ENCODE data around the gene ITGA3.

Gene ITGA3

GRCh38 chr17:50091918-50092285 lies 36.0 kb downstream of the ITGA3 start:
- DNase-seq (ENCODE audit: low read depth, low spot score): no peak

DNA sequence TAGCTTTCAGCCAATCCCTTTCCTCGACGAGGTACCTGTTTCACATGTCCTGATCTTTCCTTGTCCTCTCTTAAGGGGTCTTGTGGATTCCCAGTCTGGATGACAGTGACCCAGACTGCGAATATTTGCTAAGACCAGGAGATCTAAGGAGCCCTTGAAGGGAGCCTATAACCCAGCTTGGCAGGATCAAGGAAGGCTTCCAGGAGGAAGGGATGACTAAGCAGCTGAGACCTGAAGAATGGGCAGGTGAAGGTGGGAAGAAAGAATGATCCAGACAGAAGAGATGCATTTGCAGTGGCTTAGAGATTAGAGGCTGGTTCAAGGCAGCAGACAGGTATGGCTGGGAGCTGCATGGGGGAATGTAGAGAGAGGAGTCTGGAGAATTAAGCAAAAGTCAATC lies 37.3 kb downstream of the ITGA3 start:
- DNase-seq (ENCODE audit: low read depth, low spot score): no peak

GRCh38 chr17:50093807-50094206 lies 37.9 kb downstream of the ITGA3 start:
- DNase-seq (ENCODE audit: low read depth, low spot score): no peak

- DNase-seq (ENCODE audit: low read depth, low spot score): peak; percentile 82
Observed at GRCh38 chr17:50094243-50094752, 38.4 kb downstream of the ITGA3 start.

DNA sequence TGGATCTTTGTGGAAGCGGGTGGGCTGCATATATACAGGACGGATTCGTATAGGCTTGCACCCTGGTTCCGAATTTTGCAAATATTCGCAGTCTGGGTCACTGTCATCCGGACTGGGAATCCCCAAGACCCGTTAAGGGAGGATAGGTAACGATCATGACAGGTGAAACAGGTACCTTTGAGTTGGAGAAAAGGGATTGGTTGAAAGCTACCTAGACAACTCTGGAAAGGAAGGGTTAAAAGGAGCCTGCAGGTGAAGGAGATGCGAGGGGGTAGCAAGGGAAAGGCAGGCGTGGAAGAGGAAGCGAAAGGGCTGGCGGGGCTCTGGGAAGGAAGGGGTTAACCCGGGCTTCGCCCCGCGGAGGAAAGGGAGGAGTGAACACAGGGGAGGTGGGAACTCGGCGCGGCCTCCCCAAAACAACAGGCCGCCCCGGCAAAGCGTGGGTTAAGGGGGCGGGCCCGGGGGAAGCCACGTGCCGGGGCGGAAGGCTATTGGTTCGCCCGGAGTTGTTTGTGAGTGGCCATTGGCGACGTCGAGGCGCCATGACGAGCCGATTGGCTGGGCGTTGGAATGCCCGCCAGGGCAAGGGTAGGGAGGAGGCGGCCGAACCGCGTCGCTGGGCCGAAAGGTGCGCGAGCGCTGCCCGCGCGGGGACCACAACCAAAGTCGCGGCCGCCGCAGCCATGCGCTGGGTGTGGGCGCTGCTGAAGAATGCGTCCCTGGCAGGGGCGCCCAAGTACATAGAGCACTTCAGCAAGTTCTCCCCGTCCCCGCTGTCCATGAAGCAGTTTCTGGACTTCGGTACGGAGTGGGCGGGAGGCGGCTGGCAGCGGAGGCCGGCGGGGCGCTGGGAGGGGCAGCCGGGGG lies 39.1 kb downstream of the ITGA3 start, which contains the start of gene PDK2:
TSS of gene PDK2 (plus strand) at position 599 of the 867 bp plus-strand sequence. CDS start at position 684, 85 bp downstream.
- DNase-seq (ENCODE audit: low read depth, low spot score): peak; percentile 93

GRCh38 chr17:50095626-50096037 lies 39.7 kb downstream of the ITGA3 start:
- no peak for DNase-seq (ENCODE audit: low read depth, low spot score)

DNA sequence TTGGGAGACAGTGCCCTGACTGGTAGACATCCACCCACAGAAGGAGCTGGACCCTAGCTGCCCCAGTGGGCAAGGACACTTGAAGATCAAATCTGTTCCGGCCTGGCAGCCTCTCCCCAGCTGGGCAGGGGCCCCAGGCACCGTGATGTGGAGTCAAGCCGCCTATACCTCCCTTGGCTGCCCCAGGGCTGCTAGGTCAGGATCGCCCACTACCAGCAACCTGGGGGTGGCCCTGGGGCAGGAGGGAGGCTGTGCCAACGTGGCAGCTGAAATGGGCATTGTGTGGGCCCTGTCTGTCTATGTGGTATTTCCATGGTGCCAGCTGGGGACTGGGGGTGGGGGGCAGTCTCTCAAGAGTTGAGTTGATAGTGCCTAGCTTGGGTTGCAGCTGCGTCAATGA lies 40.2 kb downstream of the ITGA3 start:
- no peak for DNase-seq (ENCODE audit: low read depth, low spot score)

DNA sequence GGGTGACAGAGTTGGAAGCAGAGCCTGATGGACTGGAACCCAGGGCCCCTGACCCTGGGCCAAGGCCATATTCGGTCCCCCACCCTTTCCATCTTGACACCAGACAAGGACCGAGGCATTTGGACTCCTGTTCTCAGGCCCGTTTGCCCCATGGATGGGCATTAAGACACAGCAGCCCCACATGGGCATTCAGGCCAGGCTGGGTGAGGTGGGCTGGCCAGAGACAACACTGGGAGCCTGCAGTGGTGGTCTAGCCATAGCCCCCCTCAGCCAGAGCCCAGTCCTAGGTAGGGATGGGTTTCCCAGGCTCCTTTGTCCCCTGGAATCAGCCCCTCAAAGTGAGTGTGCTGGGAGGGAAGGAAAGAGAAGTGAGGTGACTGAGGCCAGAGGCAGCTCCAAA lies 40.8 kb downstream of the ITGA3 start:
- no peak for DNase-seq (ENCODE audit: low read depth, low spot score)

DNA sequence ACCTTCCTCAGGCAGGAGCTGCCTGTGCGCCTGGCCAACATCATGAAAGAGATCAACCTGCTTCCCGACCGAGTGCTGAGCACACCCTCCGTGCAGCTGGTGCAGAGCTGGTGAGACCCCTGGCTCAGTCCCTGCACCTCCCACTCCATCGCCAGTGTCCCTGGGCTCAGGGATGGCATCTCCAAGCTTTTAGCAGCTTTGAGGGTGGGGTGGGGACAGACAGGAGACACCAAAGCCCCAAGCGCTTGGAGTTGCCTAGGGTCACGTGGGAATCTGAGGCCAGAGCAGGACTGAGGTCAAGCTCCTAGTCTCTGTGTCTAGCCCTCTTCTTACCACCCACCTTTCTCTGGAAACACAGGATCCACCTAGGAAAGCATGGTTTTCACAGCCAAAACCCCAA lies 41.5 kb downstream of the ITGA3 start:
- DNase-seq (ENCODE audit: low read depth, low spot score): no peak

GRCh38 chr17:50097926-50098325 lies 42.0 kb downstream of the ITGA3 start:
- no peak for DNase-seq (ENCODE audit: low read depth, low spot score)

DNA sequence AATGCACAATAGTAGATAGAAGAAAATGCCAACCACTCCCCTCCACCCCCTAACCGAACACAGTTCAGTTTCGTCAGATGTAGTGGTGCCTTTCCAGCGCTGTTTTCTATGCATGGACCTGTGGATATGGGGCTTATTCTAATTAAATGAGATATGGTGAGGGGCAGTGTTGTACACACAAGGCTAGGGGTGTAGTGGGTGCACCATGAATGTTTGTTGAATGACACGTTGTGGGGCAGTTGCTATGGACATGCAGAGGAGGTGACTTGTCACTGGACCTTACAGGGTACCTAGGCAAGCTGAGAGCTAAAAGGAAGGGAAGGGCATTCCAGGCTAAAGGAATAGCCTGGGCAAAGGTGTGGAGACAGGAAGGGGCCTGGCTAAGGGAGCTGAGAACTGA lies 42.7 kb downstream of the ITGA3 start:
- no peak for DNase-seq (ENCODE audit: low read depth, low spot score)

- no peak for DNase-seq (ENCODE audit: low read depth, low spot score)
Observed at GRCh38 chr17:50099003-50099402, 43.1 kb downstream of the ITGA3 start.

GRCh38 chr17:50100480-50100883 lies 44.6 kb downstream of the ITGA3 start:
- no peak for DNase-seq (ENCODE audit: low read depth, low spot score)

DNA sequence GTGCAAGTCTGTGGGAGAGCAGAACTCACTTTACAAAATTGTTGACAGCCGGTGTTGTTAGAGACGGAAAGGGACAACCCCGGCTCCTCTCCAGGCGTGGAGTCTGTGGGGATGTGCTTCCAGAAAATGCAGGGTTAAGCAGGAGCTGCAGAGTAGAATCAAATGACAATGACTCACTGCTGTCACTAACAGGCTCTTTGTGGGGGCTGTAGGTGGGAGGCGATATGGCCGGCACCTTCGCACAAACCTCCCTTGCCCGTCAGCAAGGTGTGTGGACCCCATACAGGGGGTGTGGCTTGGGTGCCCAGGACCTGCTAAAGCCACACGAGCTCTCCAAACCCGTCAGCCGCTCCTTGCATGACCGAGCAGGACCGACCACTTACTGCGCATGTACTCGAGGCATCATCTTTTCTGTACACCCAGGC lies 45.0 kb downstream of the ITGA3 start:
- DNase-seq (ENCODE audit: low read depth, low spot score): no peak

DNA sequence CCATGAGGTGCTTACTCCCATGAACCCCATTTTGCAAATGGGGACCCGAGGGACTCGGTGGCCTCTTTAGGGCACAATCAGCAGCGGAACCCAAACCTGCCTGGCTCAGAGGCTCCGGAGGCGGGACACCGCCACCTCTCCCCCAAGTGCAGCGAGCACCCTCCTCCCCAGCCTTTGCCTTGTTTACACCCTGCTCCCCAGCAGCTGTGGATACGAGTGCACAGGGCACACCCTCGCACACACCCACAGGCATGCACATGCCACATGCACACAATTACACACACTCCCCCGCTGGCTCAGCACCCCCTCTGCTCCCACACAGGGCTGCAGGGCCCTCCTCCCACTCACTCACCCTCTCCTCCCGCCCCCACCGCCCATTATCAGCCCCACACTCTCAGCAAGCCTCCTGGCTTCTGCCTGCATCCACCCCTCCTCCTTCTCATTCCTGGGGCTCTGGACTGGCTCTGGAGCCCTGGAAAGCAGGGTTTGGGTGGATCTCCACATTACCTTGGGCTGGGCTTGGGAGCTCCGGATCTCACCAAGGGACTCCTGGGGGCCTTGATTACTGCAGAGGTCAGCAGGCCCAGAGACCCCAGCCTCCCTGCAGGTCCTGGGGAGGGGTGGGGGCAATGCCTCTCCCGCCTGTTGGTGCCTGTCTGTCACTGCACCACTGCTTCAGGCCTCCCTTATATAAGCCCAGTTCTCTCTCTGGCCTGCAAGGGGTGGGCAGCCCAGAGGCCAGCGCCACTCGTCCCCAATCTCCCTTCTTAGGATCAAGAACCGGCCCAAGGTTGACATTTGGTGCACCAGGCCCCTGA lies 45.6 kb downstream of the ITGA3 start:
- no peak for DNase-seq (ENCODE audit: low read depth, low spot score)

- DNase-seq (ENCODE audit: low read depth, low spot score): no peak
Observed at GRCh38 chr17:50102164-50102991, 46.5 kb downstream of the ITGA3 start.

DNA sequence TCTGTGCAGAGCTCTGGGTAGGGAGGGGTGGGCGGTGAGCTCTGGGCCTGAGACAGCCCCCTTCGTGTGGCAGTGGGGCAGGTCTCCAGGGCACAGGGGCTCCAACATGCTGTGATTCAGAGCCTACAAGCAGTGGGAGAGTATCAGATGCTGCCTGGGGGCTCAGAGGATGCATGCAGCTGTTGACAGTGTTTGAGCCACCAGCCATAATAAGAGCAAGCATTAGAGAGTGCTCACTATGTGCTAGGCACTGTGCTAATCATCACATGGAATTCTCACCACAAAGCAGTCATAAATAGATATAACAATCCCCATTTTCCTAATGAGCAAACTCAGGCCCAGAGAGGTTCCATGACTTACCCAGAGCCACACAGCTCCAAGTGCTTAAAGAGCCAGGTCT lies 47.3 kb downstream of the ITGA3 start:
- DNase-seq (ENCODE audit: low read depth, low spot score): no peak

DNA sequence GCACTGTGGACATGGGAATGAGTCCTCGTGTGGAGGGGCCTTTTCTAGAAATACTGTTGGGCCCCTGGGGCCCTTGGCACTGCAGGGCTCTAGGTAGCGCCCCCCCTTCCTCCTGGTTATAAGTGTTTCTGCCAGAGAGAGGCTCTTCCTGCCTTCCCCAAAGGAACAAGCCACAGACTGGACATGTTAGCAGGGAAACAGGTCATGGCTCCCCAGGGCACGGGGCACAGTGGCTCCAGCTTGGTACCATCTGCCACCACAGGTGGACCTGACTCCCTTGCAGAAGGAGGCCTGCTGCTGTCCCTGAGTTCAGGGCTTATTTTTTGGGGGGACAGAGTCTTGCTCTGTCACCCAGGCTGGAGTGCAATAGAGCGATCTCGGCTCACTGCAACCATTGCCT lies 48.0 kb downstream of the ITGA3 start:
- DNase-seq (ENCODE audit: low read depth, low spot score): no peak

DNA sequence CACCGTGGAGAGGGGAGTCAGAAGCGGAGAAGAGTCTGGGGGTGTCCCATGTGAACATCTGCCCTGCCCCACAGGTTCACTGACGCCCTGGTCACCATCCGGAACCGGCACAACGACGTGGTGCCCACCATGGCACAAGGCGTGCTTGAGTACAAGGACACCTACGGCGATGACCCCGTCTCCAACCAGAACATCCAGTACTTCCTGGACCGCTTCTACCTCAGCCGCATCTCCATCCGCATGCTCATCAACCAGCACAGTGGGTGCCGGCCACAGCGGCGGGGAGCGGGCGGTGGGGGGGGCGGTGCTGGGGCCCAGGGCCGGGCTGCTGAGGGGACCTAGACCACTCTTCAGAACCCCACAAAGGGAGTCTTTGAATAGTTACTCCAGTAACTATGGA lies 49.9 kb downstream of the ITGA3 start:
- DNase-seq (ENCODE audit: low read depth, low spot score): no peak

GRCh38 chr17:50106393-50107131 lies 50.7 kb downstream of the ITGA3 start:
- no peak for DNase-seq (ENCODE audit: low read depth, low spot score)

Measured in activated naive CD8-positive, alpha-beta T cell treated with anti-CD3 and anti-CD28 coated beads, Interleukin-2, amount 50 U/mL, for 16 hours (primary cell).